IMR-90 (cell line): Measurements from ENCODE around the gene TCEA2. TPM values are rescaled to one million over a fixed set of nuclear protein-coding genes. Genes with fewer than 3 reads are reported as not detected.

Experiments
- ATAC-seq: fragments of 200-7000 bp; cut with Tn5 transposase; 2 replicates; pipeline ENCODE4 v1.9.1; 2020; ENCODE audit warnings: low read depth, mild to moderate bottlenecking, moderate library complexity
- BruUV-seq: library from RNA; stranded (reverse); fragments of 400-500 nt; replicated peaks from 2 replicates; lab custom pipeline; 2021; lab: Mats Ljungman, UMichigan
- CTCF ChIA-PET: fragments of 300-600 bp; formaldehyde crosslinking; extraction: SDS; loops from one replicate; lab custom pipeline; 2021; ENCODE audit warnings: antibody characterized with exemption; lab: Yijun Ruan, JAX
- POLR2A ChIA-PET: fragments of 300-600 bp; sonication (Branson Sonifier 250); formaldehyde crosslinking; loops from one replicate; lab custom pipeline; 2022; ENCODE audit warnings: antibody characterized with exemption; ENCODE audit not compliant: unreplicated experiment; lab: Charles Lee
- DNase-seq: peaks from one replicate; pipeline ENCODE4 v3.0.0; 2013
- H2AFZ ChIP-seq: replicated peaks from 2 replicates; pipeline ENCODE3; 2013; ENCODE audit warnings: low read length, mild to moderate bottlenecking; ENCODE audit not compliant: poor library complexity
- H2AK5ac ChIP-seq: 2 replicates; pipeline ENCODE4 v1.6.1; 2013; ENCODE audit warnings: low read depth, low read length, inconsistent platforms
- H2AK9ac ChIP-seq: replicated peaks from 2 replicates; pipeline ENCODE3; 2013; ENCODE audit warnings: mild to moderate bottlenecking, low read depth, low read length, moderate library complexity; ENCODE audit not compliant: poor library complexity
- H2BK120ac ChIP-seq: 2 replicates; pipeline ENCODE4 v1.6.1; 2013; ENCODE audit warnings: low read depth, low read length, inconsistent platforms
- H2BK15ac ChIP-seq: 3 replicates; pipeline ENCODE4 v1.6.1; 2013; ENCODE audit warnings: low read depth, low read length, inconsistent platforms
- H2BK20ac ChIP-seq: 2 replicates; pipeline ENCODE4 v1.6.1; 2013; ENCODE audit warnings: low read depth, mild to moderate bottlenecking, inconsistent platforms, low read length, moderate library complexity
- H2BK5ac ChIP-seq: 2 replicates; pipeline ENCODE4 v1.6.1; 2013; ENCODE audit warnings: mild to moderate bottlenecking, low read depth, low read length, inconsistent platforms; ENCODE audit not compliant: poor library complexity, severe bottlenecking
- H3K14ac ChIP-seq: replicated peaks from 2 replicates; pipeline ENCODE4 v1.6.1; 2013; ENCODE audit warnings: low read depth, low read length, inconsistent platforms
- H3K18ac ChIP-seq: 2 replicates; pipeline ENCODE4 v1.6.1; 2013; ENCODE audit warnings: low read depth, low read length, control low read depth
- H3K23ac ChIP-seq: 2 replicates; pipeline ENCODE4 v1.6.1; 2013; ENCODE audit warnings: low read depth, low read length, inconsistent platforms
- H3K27ac ChIP-seq: 2 replicates; pipeline ENCODE4 v1.5.1; 2013; ENCODE audit warnings: mild to moderate bottlenecking, control low read depth, low read length; ENCODE audit not compliant: insufficient read depth
- H3K27me3 ChIP-seq: 2 replicates; pipeline ENCODE4 v1.6.1; 2013; ENCODE audit warnings: low read length; ENCODE audit not compliant: control insufficient read depth, insufficient read depth
- H3K36me3 ChIP-seq: 2 replicates; pipeline ENCODE4 v1.6.1; 2013; ENCODE audit warnings: low read length, mixed read lengths; ENCODE audit not compliant: control insufficient read depth, insufficient read depth
- H3K4ac ChIP-seq: 2 replicates; pipeline ENCODE4 v1.6.1; 2013; ENCODE audit warnings: low read depth, low read length, inconsistent platforms
- H3K4me1 ChIP-seq: 2 replicates; pipeline ENCODE4 v1.6.1; 2013; ENCODE audit warnings: low read length, mixed read lengths; ENCODE audit not compliant: control insufficient read depth, insufficient read depth
- H3K4me2 ChIP-seq: 2 replicates; pipeline ENCODE4 v1.6.1; 2013; ENCODE audit warnings: low read depth, mild to moderate bottlenecking, control low read depth, low read length, moderate library complexity
- H3K4me3 ChIP-seq: 2 replicates; pipeline ENCODE4 v1.5.1; 2013; ENCODE audit warnings: low read depth, mild to moderate bottlenecking, control low read depth, low read length, moderate library complexity; ENCODE audit not compliant: insufficient read depth
- H3K56ac ChIP-seq: 2 replicates; pipeline ENCODE4 v1.6.1; 2013; ENCODE audit warnings: low read length, inconsistent platforms; ENCODE audit not compliant: insufficient read depth; ENCODE audit errors: extremely low read depth
- H3K79me1 ChIP-seq, 2 experiments: 2 replicates each; pipeline ENCODE4 v1.6.1; 2013; ENCODE audit warnings: low read length in 2 of 2, inconsistent platforms in 1 of 2, low read depth in 1 of 2
- H3K9ac ChIP-seq: 2 replicates; pipeline ENCODE4 v1.6.1; 2013; ENCODE audit warnings: low read depth, low read length, control low read depth
- H3K9me1 ChIP-seq: 2 replicates; pipeline ENCODE4 v1.6.1; 2013; ENCODE audit warnings: low read length, inconsistent platforms; ENCODE audit not compliant: insufficient read depth
- H3K9me3 ChIP-seq: 2 replicates; pipeline ENCODE4 v1.6.1; 2013; ENCODE audit warnings: low read length; ENCODE audit not compliant: control insufficient read depth, insufficient read depth
- H4K20me1 ChIP-seq: 2 replicates; pipeline ENCODE4 v1.6.1; 2013; ENCODE audit warnings: low read length, inconsistent platforms; ENCODE audit not compliant: insufficient read depth
- H4K5ac ChIP-seq: 2 replicates; pipeline ENCODE4 v1.6.1; 2013; ENCODE audit warnings: mild to moderate bottlenecking, low read depth, low read length, control low read depth
- H4K8ac ChIP-seq, 2 experiments: 2 replicates each; pipeline ENCODE4 v1.6.1; 2013; ENCODE audit warnings: low read depth in 2 of 2, low read length in 2 of 2, control low read depth in 1 of 2, inconsistent platforms in 1 of 2
- H4K91ac ChIP-seq: 2 replicates; pipeline ENCODE4 v1.6.1; 2013; ENCODE audit warnings: low read depth, low read length, inconsistent platforms; ENCODE audit not compliant: insufficient read depth
- CHD1 ChIP-seq: IDR thresholded peaks from 2 replicates; pipeline ENCODE4 v1.6.1; 2012; ENCODE audit warnings: low read depth, low read length, improper control_type of control experiment
- NFE2L2 ChIP-seq: fragments of 150-350 bp; IDR thresholded peaks from 2 replicates; pipeline ENCODE4 v1.6.1; 2016; ENCODE audit warnings: low read depth, mild to moderate bottlenecking, low read length
- POLR2A ChIP-seq: IDR thresholded peaks from 2 replicates; pipeline ENCODE4 v1.6.1; 2012; ENCODE audit warnings: mild to moderate bottlenecking, low read depth, low read length
- WGBS, 2 experiments: methylation state at CpG; one replicate each; pipeline versions ENCODE4 v1.1.5 to v1.1.7; 2013; ENCODE audit warnings: missing lambda C conversion rate in 2 of 2; ENCODE audit not compliant: insufficient read length in 1 of 2; ENCODE audit errors: extremely low coverage in 2 of 2; 5-methylcytosine and 5-hydroxymethylcytosine counted together
- dilution Hi-C: fragments of 300-500 bp; cut with HindIII; formaldehyde crosslinking; loops from one replicate; pipeline ENCODE4 v1.14.3; 2018; ENCODE audit warnings: low sequenced_read_pairs; ENCODE audit not compliant: unreplicated experiment
- in situ Hi-C: fragments of 300-500 bp; cut with MboI; formaldehyde crosslinking; loops from 3 replicates; pipeline ENCODE4 v1.14.3; 2019; ENCODE audit warnings: low sequenced_read_pairs, inconsistent platforms, mixed read lengths
- intact Hi-C: fragments of 100-400 bp; cut with micrococcal nuclease; formaldehyde crosslinking; loops from 2 replicates; pipeline ENCODE4 v1.10.0; 2022
- polyA plus RNA-seq, 3 experiments: library from polyadenylated mRNA; depleted of rRNA; stranded (reverse); fragments of >200 nt; gene quantifications; 2 replicates each; pipeline ENCODE4 v1.2.3, GENCODE V29; 2012; ENCODE audit warnings: low replicate concordance in 1 of 3
- total RNA-seq: library from RNA; depleted of rRNA; stranded (reverse); fragments of >200 nt; gene quantifications from 2 replicates; pipeline ENCODE4 v1.2.3, GENCODE V29; 2012

The TCEA2 gene
- total and polyA plus RNA-seq, 2 of the 4 experiments (the other 2 are of a cell fraction): 9.3 to 30.0 TPM

DNA sequence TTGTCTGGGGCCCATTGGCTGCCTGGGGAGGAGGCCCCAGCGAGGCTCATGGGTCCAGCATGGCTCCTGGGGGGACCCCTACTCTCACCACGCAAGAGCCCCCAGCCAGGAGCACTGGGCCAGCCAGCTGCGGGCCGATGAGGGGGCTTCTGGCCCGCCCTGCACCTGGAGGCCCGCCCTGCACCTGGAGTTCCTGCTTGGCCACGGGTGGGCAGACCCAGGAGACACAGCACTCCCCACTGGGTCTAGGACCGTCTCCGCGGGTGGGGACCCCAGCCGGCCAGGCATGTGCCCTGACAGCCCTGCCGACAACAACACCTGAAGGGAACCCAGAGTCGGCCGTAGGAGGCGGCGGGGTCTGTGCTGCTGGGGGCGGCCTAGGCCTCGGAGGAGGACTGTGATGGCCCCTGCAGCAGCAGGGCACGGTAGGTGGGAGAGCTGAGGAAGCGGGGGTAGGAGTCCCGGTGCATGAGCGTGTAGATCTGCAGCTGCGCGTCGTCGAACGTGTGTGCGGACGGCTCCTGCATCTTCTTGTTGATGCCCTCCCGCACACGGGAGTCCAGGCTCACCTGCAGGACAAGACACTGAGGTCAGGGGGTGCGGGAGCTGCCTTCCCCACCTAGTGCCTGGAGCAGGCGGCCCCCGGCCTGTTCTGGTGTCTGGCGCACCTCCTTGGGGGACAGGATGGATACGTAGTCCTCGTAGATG lies 10.6 kb downstream of the TCEA2 start:
- Histone ChIP-seq H2AK9ac (peak overlapping the region; percentile 65), H4K5ac (no peak overlapping the region), H3K27me3 (no peaks in the 10 kb centered on the region), H3K9ac (no peak overlapping the region), H3K79me1 (peaks cover 3 to 5% of the 10 kb centered on the region in 2 experiments; a peak in 3 of 4 replicates), H2BK20ac (no peak overlapping the region), H3K27ac (no peak overlapping the region), H3K4ac (no peak overlapping the region), H2BK120ac (no peak overlapping the region), H3K56ac (no peak overlapping the region), H2BK5ac (no peak overlapping the region), H3K4me2 (no peak overlapping the region), H2AFZ (no peak overlapping the region), H3K14ac (no peak overlapping the region), H3K4me1 (peaks cover 6% of the 10 kb centered on the region), H2BK15ac (no peak overlapping the region), H2AK5ac (no peak overlapping the region), H3K9me1 (no peaks in the 10 kb centered on the region), H3K23ac (no peak overlapping the region), H3K18ac (no peak overlapping the region), H3K4me3 (no peak overlapping the region), H4K20me1 (no peaks in the 10 kb centered on the region; the same call in none of the 2 replicates), H3K36me3 (peaks cover 26% of the 10 kb centered on the region; the same call in 1 of the 2 replicates), H4K8ac (no peak overlapping the region), H3K9me3 (no peaks in the 10 kb centered on the region), H4K91ac (no peak overlapping the region)
- ChIA-PET POLR2A (interaction anchor here (0.8 kb wide), 1 partner anchor 11 kb away, joined by 3 read pairs; the partner anchor contains the start of gene TCEA2), CTCF (interaction anchor here (0.6 kb wide), 1 partner anchor 65 kb away, joined by 3 read pairs; no protein-coding TSS in a partner anchor)
- ATAC-seq: no peak
- intact Hi-C loops (no loop called here), dilution Hi-C loops (no loop called here), in situ Hi-C loops (no loop called here)
- DNase-seq: no peak
- TF ChIP-seq NFE2L2: no peak
- TF ChIP-seq POLR2A: no peak
- no peak for TF ChIP-seq CHD1
- no TSS peak for BruUV-seq
- 89% methylated on average over 13 of the region's 37 CpGs; no CpG with 5 or more reads in 1 of the 2 experiments for WGBS, 2 experiments
